Endothelial cell of hepatic sinusoid (primary cell): ENCODE measurements around the gene DBF4B.

Experiments used
- in situ Hi-C: cut with HindIII; loops from 2 replicates; pipeline ENCODE4 v1.10.0; 2017; ENCODE audit warnings: low sequenced_read_pairs

Gene DBF4B

GRCh38 chr17:44758414-44759085, 50.1 kb downstream of the DBF4B start, which contains the start of gene ADAM11:
ADAM11 (plus strand) TSS chr17:44758988; CDS start chr17:44759200, 212 bp downstream.
- in situ Hi-C loops, result no loop called here

GRCh38 chr17:44759086-44759915, 50.8 kb downstream of the DBF4B start:
- in situ Hi-C loops, result no loop called here

GRCh38 chr17:44759916-44760243, 51.4 kb downstream of the DBF4B start:
- in situ Hi-C loops, result no loop called here

- in situ Hi-C loops, result no loop called here
These were observed 52.2 kb downstream of the DBF4B start for GRCh38 chr17:44760474-44761308.

- in situ Hi-C loops, result no loop called here
These were observed 53.7 kb downstream of the DBF4B start for GRCh38 chr17:44761932-44762810.

GRCh38 chr17:44763170-44763569, 54.7 kb downstream of the DBF4B start:
- in situ Hi-C loops, result no loop called here

- in situ Hi-C loops, result no loop called here
These were observed 57.5 kb downstream of the DBF4B start for GRCh38 chr17:44765965-44766364.

- in situ Hi-C loops, result no loop called here
These were observed 58.1 kb downstream of the DBF4B start for GRCh38 chr17:44766409-44767038.

- in situ Hi-C loops, result no loop called here
These were observed 59.0 kb downstream of the DBF4B start for GRCh38 chr17:44767493-44767892.

GRCh38 chr17:44768505-44769142, 60.2 kb downstream of the DBF4B start:
- in situ Hi-C loops, result no loop called here

GRCh38 chr17:44769230-44769629, 60.8 kb downstream of the DBF4B start:
- in situ Hi-C loops, result no loop called here

GRCh38 chr17:44769647-44770084, 61.2 kb downstream of the DBF4B start:
- in situ Hi-C loops, result loop anchor here (5.0 kb wide), 1 partner anchor 73 kb away; no protein-coding TSS in a partner anchor

GRCh38 chr17:44770166-44770925, 61.9 kb downstream of the DBF4B start:
- in situ Hi-C loops, result loop anchor here (5.0 kb wide), 1 partner anchor 72 kb away; no protein-coding TSS in a partner anchor

- in situ Hi-C loops, result loop anchor here (5.0 kb wide), 1 partner anchor 70 kb away; no protein-coding TSS in a partner anchor
These were observed 64.0 kb downstream of the DBF4B start for GRCh38 chr17:44772308-44773045.

- in situ Hi-C loops, result loop anchor here (5.0 kb wide), 1 partner anchor 69 kb away; no protein-coding TSS in a partner anchor
These were observed 64.7 kb downstream of the DBF4B start for GRCh38 chr17:44773140-44773539.

GRCh38 chr17:44774271-44775135, 66.0 kb downstream of the DBF4B start:
- in situ Hi-C loops, result loop anchor here (5.0 kb wide), 1 partner anchor 68 kb away; no protein-coding TSS in a partner anchor
